ENCODE measurements around the gene KLHL29. TPM values are rescaled to one million over a fixed set of nuclear protein-coding genes. Genes with fewer than 3 reads are reported as not detected.
A peak's percentile ranks its signal among the peaks of the same experiment; 100 is the strongest.

The KLHL29 gene
- total RNA-seq, 1 experiment from 2014 or later, result 34.1 TPM

DNA sequence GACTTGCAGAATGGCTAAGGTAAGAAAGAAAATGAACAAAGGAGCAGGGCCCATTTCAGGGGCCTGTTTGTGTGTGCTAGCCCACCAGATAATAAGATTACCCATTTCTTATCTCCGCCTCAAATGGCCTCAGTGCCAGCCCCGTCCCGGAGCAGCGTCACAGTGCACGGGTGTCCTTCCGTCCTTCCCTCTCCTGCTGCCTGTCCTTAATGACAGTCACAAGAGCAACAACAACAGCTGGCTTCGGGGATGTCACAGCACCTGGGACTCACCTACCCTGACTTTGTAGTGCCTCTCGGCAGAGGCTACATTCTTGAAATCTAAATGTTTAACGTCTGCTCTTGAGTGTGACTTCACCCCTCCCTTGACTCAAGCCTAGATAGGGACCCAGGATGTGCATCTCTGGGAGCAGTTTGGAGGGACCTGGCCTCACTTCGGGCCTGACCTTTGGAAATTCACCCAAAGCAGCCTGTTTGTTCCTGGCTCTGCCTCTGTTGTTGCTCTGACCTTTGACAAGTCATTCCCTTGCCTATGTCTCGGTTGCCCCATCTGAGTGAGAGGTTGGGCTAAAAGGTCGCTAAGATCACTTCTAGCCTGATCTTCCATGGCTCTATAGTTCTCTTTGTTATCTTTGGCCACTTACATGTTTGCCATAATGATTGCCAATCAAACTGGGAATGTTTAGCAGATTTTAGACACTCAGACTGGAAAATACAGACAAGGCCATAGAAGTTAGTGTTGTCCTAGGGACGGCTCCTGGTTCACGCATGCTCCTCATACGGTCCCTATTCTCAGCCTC lies 122.5 kb downstream of the KLHL29 start:
- Histone ChIP-seq H3K4me1 (peaks cover 13% of the 10 kb centered on the region), H3K36me3 (peaks cover 44% of the 10 kb centered on the region)
- DNase-seq, result no peak

GRCh38 chr2:23508066-23508390 lies 123.0 kb downstream of the KLHL29 start:
- Histone ChIP-seq H3K27me3 (no peaks in the 10 kb centered on the region), H3K36me3 (peaks cover 47% of the 10 kb centered on the region), H3K27ac (no peak overlapping the region), H3K4me3 (no peak overlapping the region), H3K4me1 (peaks cover 7% of the 10 kb centered on the region), H3K9me3 (replicated peaks) (no peaks in the 10 kb centered on the region)
- DNase-seq, result no peak

More for the DNA sequence above, 122.5 kb downstream of the KLHL29 start:
- Histone ChIP-seq H3K9me3 (replicated peaks) (no peaks in the 10 kb centered on the region), H3K27ac (no peak overlapping the region), H3K4me3 (no peak overlapping the region), H3K27me3 (no peaks in the 10 kb centered on the region)

DNA sequence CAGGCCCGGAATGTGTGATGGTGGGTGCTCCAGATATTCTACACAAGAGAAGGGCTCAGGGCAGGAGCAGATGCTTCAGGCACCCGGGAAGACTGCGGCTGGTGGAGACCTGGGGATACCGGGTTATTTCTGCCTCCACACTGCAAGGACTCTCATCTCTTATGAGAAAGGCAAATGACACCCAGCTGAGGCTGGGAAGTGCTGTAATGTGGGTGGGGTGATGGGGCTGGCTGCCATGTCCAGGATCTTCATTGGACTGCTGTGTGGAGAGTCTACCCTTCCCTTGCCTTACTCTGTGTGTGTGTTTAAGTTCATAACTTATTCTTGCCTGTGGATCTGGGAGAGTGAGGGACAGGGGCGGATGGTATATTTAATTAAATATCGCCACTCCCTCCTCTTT lies 124.1 kb downstream of the KLHL29 start:
- Histone ChIP-seq H3K4me3 (no peak overlapping the region), H3K4me1 (peaks cover 2% of the 10 kb centered on the region; the same call in 1 of the 2 replicates), H3K27me3 (no peaks in the 10 kb centered on the region), H3K9me3 (replicated peaks) (no peaks in the 10 kb centered on the region), H3K27ac (no peak overlapping the region), H3K36me3 (peaks cover 51% of the 10 kb centered on the region)
- no peak for DNase-seq

GRCh38 chr2:23509596-23510292 lies 124.8 kb downstream of the KLHL29 start:
- no peak for DNase-seq
- Histone ChIP-seq H3K36me3 (peaks cover 54% of the 10 kb centered on the region), H3K27ac (no peak overlapping the region)

DNA sequence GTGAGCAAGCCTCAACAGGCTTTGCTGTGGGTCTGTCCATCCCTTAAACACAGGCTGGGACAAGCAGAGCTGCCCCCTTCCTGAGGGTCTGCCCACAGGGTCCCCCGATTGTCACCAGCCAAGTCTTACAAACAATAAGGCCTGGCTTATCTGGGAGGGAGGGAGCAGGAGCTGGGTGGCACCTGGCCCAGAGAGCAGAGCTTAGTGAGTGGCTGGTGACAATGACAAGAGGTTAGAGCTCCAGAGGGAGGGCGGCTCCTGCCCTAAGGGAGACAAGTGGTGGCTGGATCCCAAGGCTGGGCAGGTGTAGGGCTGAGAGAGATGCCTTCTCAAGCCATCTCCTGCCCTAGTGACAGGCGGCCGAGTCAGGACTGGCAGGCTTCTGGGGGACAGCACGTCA lies 125.5 kb downstream of the KLHL29 start:
- no peak overlapping the region for H3K4me3 ChIP-seq
- no peak for DNase-seq
- H3K27me3 ChIP-seq, result no peaks in the 10 kb centered on the region
- peaks cover 53% of the 10 kb centered on the region for H3K36me3 ChIP-seq
- H3K4me1 ChIP-seq, result peaks cover 10% of the 10 kb centered on the region
- no peak overlapping the region for H3K27ac ChIP-seq
- H3K9me3 ChIP-seq (replicated peaks), result no peaks in the 10 kb centered on the region

More at GRCh38 chr2:23509596-23510292, 124.8 kb downstream of the KLHL29 start:
- no peaks in the 10 kb centered on the region for H3K9me3 ChIP-seq (replicated peaks)
- H3K4me3 ChIP-seq, result no peak overlapping the region
- no peaks in the 10 kb centered on the region for H3K27me3 ChIP-seq
- H3K4me1 ChIP-seq, result peaks cover 8% of the 10 kb centered on the region; the same call in 1 of the 2 replicates

GRCh38 chr2:23512778-23513177 lies 127.8 kb downstream of the KLHL29 start:
- Histone ChIP-seq H3K9me3 (replicated peaks) (no peaks in the 10 kb centered on the region), H3K4me3 (no peak overlapping the region), H3K27ac (no peak overlapping the region), H3K27me3 (no peaks in the 10 kb centered on the region), H3K36me3 (peaks cover 50% of the 10 kb centered on the region), H3K4me1 (peaks cover 12% of the 10 kb centered on the region)
- no peak for DNase-seq

DNA sequence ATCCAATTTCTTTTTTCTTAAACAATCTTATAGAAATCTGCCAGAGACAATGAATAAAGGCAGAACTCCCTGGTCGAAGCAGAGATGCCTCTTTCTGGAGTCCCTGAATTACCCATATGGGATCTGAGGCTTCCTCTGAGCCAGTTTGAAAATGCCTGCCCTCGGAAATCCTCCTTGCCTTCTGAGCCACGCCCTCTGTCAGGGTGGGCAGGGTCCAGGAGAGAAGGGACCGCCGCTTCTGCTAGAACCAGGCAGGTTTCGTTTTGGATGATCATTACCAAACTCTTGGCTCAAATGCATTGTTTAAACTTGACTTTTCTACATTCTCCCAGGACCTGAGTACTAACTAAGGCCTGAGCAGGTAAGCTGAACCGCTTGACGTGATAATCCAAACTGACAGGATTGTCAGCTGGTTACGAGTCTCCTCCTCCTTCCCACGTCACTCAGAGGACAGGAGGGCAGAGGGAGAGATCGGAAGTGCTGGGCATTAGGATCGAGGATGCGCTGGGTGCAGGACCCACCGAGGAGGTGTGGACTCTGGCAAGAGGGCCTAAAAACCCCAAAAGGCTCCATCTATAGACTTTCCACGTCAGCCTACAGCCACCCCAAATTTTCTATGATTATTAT lies 128.4 kb downstream of the KLHL29 start:
- no peak overlapping the region for H3K4me3 ChIP-seq
- H3K9me3 ChIP-seq (replicated peaks), result no peaks in the 10 kb centered on the region
- peaks cover 51% of the 10 kb centered on the region for H3K36me3 ChIP-seq
- no peak for DNase-seq
- H3K27me3 ChIP-seq, result no peaks in the 10 kb centered on the region
- no peak overlapping the region for H3K27ac ChIP-seq
- H3K4me1 ChIP-seq, result peaks cover 17% of the 10 kb centered on the region

DNA sequence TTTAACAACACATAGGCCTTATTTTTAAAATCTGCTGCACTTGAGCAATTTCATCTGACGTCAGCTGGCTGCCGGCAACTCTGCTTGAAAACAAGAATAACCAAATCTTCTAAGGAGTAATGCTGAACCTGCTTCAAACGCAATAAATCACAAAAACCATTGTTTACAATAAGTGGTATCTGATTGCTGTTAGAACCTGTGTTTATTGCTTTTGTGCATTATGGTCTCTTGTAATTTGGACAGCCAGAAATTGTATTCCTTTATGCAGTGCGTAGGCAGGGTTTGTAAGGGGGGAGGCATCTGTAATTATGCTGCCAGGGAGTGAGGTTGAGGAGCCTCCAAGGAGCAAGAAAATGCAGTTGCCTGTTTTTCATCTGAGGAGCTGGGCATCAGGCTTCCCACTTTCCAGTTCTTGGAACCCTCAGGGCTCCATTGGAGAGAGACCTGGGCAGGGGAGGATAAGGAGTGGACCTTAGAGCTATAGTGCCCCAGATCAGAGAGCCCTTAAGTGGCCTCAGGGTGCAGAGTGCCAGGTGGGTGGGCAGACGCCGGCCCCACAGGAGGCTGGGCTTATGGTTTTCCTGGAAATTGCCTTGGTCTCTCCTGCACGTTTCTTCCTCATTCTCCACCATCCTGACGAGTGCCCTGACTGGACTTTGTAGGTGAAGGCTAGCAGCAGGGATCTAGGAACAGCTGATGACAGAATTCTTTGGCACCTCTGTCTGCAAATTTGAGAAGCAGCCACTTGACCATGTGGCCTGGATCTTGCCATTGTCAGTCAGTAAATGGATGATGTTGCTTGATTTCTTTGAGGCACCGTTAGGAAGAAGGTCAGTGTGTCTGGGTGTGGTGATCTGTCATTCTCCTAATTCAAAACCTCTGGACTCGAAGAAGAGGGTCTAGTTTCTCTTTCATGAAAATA lies 129.2 kb downstream of the KLHL29 start:
- no peaks in the 10 kb centered on the region for H3K27me3 ChIP-seq
- no peak for DNase-seq
- no peak overlapping the region for H3K4me3 ChIP-seq
- H3K36me3 ChIP-seq, result peaks cover 45% of the 10 kb centered on the region
- no peak overlapping the region for H3K27ac ChIP-seq
- peaks cover 24% of the 10 kb centered on the region for H3K4me1 ChIP-seq
- no peaks in the 10 kb centered on the region for H3K9me3 ChIP-seq (replicated peaks)

- Histone ChIP-seq H3K36me3 (peaks cover 35% of the 10 kb centered on the region), H3K9me3 (replicated peaks) (no peaks in the 10 kb centered on the region), H3K4me3 (no peak overlapping the region), H3K27ac (no peak overlapping the region), H3K4me1 (peaks cover 48% of the 10 kb centered on the region), H3K27me3 (no peaks in the 10 kb centered on the region)
- no peak for DNase-seq
These were observed 131.7 kb downstream of the KLHL29 start for GRCh38 chr2:23516520-23517256.

- Histone ChIP-seq H3K4me1 (peaks cover 57% of the 10 kb centered on the region), H3K27ac (no peak overlapping the region), H3K4me3 (no peak overlapping the region), H3K9me3 (replicated peaks) (no peaks in the 10 kb centered on the region), H3K36me3 (peaks cover 26% of the 10 kb centered on the region), H3K27me3 (no peaks in the 10 kb centered on the region)
- DNase-seq, result peak in 1 of 2 experiments; percentile 61
These were observed 133.7 kb downstream of the KLHL29 start for GRCh38 chr2:23518481-23519333.

DNA sequence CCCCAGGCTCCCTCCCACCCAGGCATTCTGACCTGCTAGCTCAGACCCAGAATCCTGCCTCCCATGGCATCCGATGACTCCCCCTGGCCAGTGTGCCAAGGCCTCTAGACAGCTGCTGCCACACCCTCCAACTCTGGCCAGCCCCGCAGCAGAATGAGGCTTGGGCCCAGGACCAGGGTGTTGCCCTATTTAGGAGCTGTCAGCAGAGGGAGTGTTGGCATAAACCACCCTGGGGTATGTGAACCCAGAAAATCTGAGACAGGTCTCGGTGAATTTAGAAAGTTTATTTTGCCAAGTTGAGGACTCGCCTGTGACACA lies 134.3 kb downstream of the KLHL29 start:
- Histone ChIP-seq H3K36me3 (peaks cover 22% of the 10 kb centered on the region), H3K9me3 (replicated peaks) (no peaks in the 10 kb centered on the region), H3K4me1 (peaks cover 53% of the 10 kb centered on the region), H3K27ac (peak overlapping the region; percentile 68), H3K4me3 (no peak overlapping the region), H3K27me3 (no peaks in the 10 kb centered on the region)
- DNase-seq, result peak in 1 of 2 experiments; percentile 51

GRCh38 chr2:23520256-23520655 lies 135.3 kb downstream of the KLHL29 start:
- DNase-seq, result peak; percentile 79 to 86
- Histone ChIP-seq H3K27ac (peak overlapping the region; percentile 68), H3K4me1 (peaks cover 56% of the 10 kb centered on the region)

GRCh38 chr2:23521060-23521459 lies 136.1 kb downstream of the KLHL29 start:
- Histone ChIP-seq H3K4me3 (no peak overlapping the region), H3K36me3 (peaks cover 15% of the 10 kb centered on the region), H3K27ac (peak overlapping the region; percentile 68), H3K27me3 (no peaks in the 10 kb centered on the region), H3K9me3 (replicated peaks) (no peaks in the 10 kb centered on the region), H3K4me1 (peaks cover 57% of the 10 kb centered on the region)
- DNase-seq, result no peak

More at GRCh38 chr2:23520256-23520655, 135.3 kb downstream of the KLHL29 start:
- H3K27me3 ChIP-seq, result no peaks in the 10 kb centered on the region
- no peaks in the 10 kb centered on the region for H3K9me3 ChIP-seq (replicated peaks)
- H3K4me3 ChIP-seq, result no peak overlapping the region
- peaks cover 15% of the 10 kb centered on the region for H3K36me3 ChIP-seq
